ENCODE measurements around the gene CLRN1.

DNA sequence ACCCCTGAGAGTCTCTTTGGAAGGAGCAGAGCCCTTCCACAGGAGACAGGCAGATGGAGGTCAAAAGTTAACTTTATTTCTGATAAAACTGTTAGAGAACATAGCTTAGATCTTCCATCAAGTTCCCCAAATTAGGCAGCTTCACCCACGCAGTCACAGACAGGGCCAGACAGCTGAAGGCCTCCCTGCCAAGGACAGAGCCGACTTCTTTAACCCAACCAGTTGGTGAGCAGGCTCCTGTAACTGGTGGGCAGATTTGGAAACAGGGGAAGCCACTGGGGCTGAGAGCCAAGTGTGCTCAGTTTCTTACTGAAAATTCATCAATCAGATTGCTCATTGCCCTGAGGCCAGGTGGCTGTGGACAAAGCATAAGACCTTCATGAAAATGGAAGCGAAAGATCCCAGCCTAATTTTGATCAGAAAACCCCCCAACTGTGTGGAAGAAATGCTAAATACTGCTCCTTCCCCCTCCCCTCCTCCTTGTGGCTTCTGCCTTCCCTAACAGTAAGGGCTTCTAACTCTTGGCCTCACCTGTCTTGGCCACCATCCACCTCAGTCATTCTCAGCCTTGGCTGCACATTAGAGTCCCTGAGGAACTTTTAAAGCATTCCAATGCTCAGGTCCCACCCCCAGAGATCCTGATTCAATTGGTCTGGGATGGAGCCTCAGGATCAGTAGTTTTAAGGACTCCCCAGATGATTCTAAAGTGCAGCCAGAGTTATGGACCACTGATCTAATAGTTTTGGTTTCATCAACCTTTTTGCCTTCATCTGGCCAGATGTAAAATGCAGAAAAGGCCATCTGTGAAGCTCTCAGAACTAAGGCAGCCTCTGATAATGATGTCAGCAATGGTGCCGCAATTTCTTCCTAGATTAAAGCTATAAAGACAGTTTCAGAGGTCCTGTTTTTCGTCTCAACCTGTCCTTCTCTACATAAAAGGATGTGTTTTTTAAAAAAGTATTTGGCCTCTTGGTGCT is 11.5 kb downstream of the CLRN1 start:
- TF ChIP-seq, protein P1, sequence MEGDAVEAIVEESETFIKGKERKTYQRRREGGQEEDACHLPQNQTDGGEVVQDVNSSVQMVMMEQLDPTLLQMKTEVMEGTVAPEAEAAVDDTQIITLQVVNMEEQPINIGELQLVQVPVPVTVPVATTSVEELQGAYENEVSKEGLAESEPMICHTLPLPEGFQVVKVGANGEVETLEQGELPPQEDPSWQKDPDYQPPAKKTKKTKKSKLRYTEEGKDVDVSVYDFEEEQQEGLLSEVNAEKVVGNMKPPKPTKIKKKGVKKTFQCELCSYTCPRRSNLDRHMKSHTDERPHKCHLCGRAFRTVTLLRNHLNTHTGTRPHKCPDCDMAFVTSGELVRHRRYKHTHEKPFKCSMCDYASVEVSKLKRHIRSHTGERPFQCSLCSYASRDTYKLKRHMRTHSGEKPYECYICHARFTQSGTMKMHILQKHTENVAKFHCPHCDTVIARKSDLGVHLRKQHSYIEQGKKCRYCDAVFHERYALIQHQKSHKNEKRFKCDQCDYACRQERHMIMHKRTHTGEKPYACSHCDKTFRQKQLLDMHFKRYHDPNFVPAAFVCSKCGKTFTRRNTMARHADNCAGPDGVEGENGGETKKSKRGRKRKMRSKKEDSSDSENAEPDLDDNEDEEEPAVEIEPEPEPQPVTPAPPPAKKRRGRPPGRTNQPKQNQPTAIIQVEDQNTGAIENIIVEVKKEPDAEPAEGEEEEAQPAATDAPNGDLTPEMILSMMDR (IDR thresholded peaks at IDR 0.05; ENCODE audit: low read length): no peak
- no peak for TF ChIP-seq EZH2 (optimal IDR thresholded peaks at IDR 0.05; ENCODE audit: low read depth, low read length)
- TF ChIP-seq EZH2phosphoT487 (IDR thresholded peaks at IDR 0.05; ENCODE audit: low read length): no peak

Data from MM.1S (cell line).